Muscle of leg (tissue), 11 donors: ENCODE measurements around the gene MTRFR. TPM values are rescaled to one million over a fixed set of nuclear protein-coding genes. Genes with fewer than 3 reads are reported as not detected.

Source experiments
- DNase-seq: peaks from one replicate; pipeline ENCODE4 v3.0.0; 2013
- H3K27ac ChIP-seq: one replicate; pipeline ENCODE4 v1.5.1; 2013; ENCODE audit warnings: mild to moderate bottlenecking, low read length, control low read depth
- H3K27me3 ChIP-seq: one replicate; pipeline ENCODE4 v1.6.1; 2013; ENCODE audit warnings: low read length; ENCODE audit not compliant: control insufficient read depth, insufficient read depth
- H3K36me3 ChIP-seq: one replicate; pipeline ENCODE4 v1.6.1; 2013; ENCODE audit warnings: low read length; ENCODE audit not compliant: control insufficient read depth, insufficient read depth
- H3K4me1 ChIP-seq: one replicate; pipeline ENCODE4 v1.6.1; 2013; ENCODE audit warnings: low read length; ENCODE audit not compliant: control insufficient read depth, insufficient read depth
- H3K4me3 ChIP-seq: one replicate; pipeline ENCODE4 v1.5.1; 2013; ENCODE audit warnings: low read length, control low read depth
- H3K9me3 ChIP-seq: replicated peaks from 2 replicates; pipeline ENCODE4 v1.6.1; 2013; ENCODE audit warnings: low read depth, low read length; ENCODE audit not compliant: control insufficient read depth
- WGBS: methylation state at CpG from one replicate; pipeline ENCODE4 v1.1.5; 2013; ENCODE audit warnings: missing lambda C conversion rate; ENCODE audit not compliant: insufficient coverage; 5-methylcytosine and 5-hydroxymethylcytosine counted together
- polyA plus RNA-seq, 8 donors: library from polyadenylated mRNA; unstranded; fragments of 120-200 nt; gene quantifications; one replicate each; pipeline versions ENCODE4 v1.2.1 to v1.2.3, GENCODE V29; 2013; ENCODE audit warnings: inconsistent platforms in 1 of 8, low replicate concordance in 1 of 8; ENCODE audit not compliant: insufficient read length in 8 of 8, insufficient read depth in 1 of 8
- total RNA-seq: library from RNA; stranded (reverse); fragments of 120-200 nt; gene quantifications from one replicate; pipeline ENCODE4 v1.2.4, GENCODE V29; 2013

Gene MTRFR
- total and polyA plus RNA-seq, 9 donors: 9.7 to 19.4 (median 15.8) TPM

DNA sequence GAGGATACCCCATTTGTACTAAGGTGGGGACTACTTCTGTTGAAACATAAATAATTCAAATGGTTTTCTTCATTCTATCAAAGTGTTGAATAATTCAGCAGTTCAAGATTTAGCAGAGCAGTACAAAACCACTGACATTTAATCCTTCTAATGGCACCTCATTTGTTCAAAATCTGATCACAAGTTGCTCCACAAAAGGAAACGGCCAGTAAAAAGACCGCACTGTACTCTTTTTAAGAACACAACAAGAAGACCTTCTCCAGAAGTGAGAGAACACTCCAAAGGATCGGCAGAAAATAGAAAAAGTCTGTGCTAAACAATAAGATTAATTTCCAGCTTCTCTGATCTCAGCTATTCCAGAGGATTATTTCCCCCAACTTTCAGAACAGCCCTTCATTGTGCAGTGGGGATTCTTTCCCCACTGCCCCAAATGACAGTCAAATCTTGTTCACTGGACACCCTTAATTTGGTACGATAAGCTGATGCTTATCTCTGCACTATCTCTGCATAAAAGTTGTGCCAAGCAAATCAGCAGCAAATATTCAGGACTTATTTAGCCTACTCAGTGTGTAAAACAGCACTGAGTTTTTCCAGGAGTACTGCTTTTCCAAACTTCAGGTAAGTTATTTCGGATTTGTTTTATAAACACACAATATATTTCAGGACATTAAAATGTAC lies 5.5 kb upstream of the MTRFR start:
- H3K9me3 ChIP-seq: no peaks in the 10 kb centered on the region
- H3K36me3 ChIP-seq: peaks cover 10% of the 10 kb centered on the region
- 100% methylated on average over 1 of the region's 5 CpGs for WGBS
- no peak overlapping the region for H3K4me3 ChIP-seq
- no peak for DNase-seq
- H3K27me3 ChIP-seq: no peaks in the 10 kb centered on the region
- H3K4me1 ChIP-seq: peaks cover 9% of the 10 kb centered on the region
- H3K27ac ChIP-seq: no peak overlapping the region

DNA sequence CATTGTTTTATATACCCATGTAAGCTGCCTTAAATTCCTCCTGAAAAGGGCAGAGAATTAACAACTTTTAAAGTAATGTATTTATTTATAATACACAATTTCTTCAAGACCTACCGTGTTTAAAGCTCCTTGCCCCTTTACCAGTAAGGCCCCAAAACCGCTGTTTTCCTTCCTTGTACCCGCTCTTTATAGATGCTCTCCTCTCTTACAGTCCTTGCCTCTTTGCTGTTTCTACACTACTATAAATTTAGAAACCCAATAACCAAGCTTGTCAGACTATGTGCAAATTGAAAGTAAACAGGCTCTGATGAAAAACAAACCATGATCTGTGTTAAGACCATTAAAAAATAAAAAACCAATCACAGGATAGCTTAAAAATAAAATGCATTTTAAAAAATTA lies 4.2 kb upstream of the MTRFR start:
- no peak overlapping the region for H3K27ac ChIP-seq
- peaks cover 14% of the 10 kb centered on the region for H3K4me1 ChIP-seq
- peaks cover 4% of the 10 kb centered on the region for H3K36me3 ChIP-seq
- no peaks in the 10 kb centered on the region for H3K27me3 ChIP-seq
- H3K4me3 ChIP-seq: no peak overlapping the region
- no peak for DNase-seq
- no peaks in the 10 kb centered on the region for H3K9me3 ChIP-seq
- 90% methylated on average over 2 of the region's 3 CpGs for WGBS

DNA sequence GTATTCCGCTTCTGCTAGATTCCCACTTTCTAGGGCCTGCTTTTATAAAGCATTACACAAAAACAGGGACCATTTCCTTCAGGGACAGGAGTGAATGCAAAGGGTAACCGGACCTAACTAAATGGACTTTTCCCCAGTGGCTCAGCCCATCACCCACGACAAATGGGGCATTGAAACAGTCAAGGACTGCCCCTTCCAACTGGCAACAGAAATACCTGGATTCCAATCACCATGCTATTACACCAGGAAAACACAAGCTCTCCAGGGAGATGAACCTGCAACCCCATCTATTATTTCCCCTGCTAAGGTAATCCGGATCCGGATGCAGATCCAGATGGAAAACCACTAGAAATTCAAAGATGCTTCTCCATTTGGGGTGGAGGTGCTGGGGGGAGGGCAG lies 1.3 kb upstream of the MTRFR start:
- Histone ChIP-seq H3K36me3 (peaks cover 5% of the 10 kb centered on the region), H3K27ac (peak overlapping the region; percentile 96), H3K4me3 (peak overlapping the region; percentile 99), H3K9me3 (no peaks in the 10 kb centered on the region), H3K27me3 (no peaks in the 10 kb centered on the region), H3K4me1 (peaks cover 21% of the 10 kb centered on the region)
- 0% methylated on average over 2 of the region's 5 CpGs for WGBS
- peak; percentile 27 for DNase-seq

DNA sequence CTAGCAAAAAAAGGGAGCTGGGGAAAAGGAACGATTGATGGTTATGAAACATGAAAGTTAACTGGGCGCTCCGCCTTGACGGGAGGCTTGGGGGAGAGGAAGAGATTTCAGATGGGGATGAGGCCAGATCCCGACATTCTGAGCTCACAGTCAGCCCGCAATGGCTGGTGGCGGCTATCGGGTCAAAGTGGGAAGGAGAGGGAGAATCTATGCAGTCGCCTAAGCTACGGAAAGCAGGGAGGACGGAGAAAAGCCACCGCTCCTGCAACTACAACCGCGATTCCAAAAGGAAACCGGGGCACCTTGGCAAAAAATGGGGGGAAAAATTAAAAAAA lies 797 bp upstream of the MTRFR start:
- peaks cover 5% of the 10 kb centered on the region for H3K36me3 ChIP-seq
- DNase-seq: no peak
- H3K4me1 ChIP-seq: peaks cover 21% of the 10 kb centered on the region
- H3K9me3 ChIP-seq: no peaks in the 10 kb centered on the region
- H3K27me3 ChIP-seq: no peaks in the 10 kb centered on the region
- WGBS: 0% methylated on average over 8 of the region's 15 CpGs
- H3K4me3 ChIP-seq: peak overlapping the region; percentile 99
- peak overlapping the region; percentile 96 for H3K27ac ChIP-seq

DNA sequence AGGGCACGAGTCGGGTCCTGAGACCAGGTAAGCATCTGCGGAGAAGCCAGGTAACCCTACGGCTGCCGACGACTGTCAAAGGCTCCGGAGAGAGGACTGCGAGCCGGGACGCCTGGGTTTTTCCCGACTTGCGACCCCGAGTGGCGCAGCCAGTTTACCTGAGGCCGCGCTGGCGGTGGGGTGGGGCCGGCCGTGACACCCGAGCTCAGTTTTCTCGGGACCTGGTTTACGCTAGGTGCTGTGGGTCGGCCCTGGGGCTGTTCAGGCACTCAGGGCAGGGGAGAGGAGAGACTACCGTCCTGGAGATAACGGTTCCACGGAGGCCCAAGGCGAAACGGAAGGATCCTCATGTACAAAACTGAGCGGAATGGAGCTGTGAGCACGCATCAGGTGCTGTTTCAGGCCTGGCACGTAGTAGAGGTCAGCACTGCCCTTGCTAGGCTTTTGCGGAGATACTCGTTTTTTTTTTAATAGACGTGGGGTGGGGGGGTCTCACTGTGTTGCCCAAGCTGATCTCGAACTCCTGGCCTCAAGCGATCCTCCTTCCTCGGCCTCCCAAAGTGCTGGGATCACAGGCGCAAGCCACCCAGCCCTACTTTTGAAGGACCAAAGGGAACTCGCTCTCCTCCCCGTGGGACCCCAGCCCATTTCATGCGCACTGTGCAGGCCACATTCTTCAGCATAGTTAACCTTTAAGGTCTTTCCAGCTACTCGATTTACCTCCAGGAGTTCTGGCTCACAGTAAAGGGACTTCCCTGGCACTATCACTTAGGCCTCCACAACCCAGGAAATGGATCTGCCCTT lies 471 bp downstream of the MTRFR start:
- Histone ChIP-seq H3K27me3 (no peaks in the 10 kb centered on the region), H3K4me1 (peaks cover 21% of the 10 kb centered on the region), H3K36me3 (peaks cover 8% of the 10 kb centered on the region), H3K4me3 (peak overlapping the region; percentile 99), H3K9me3 (no peaks in the 10 kb centered on the region), H3K27ac (peak overlapping the region; percentile 90)
- DNase-seq: no peak
- WGBS: 9% methylated on average over 42 of the region's 42 CpGs

DNA sequence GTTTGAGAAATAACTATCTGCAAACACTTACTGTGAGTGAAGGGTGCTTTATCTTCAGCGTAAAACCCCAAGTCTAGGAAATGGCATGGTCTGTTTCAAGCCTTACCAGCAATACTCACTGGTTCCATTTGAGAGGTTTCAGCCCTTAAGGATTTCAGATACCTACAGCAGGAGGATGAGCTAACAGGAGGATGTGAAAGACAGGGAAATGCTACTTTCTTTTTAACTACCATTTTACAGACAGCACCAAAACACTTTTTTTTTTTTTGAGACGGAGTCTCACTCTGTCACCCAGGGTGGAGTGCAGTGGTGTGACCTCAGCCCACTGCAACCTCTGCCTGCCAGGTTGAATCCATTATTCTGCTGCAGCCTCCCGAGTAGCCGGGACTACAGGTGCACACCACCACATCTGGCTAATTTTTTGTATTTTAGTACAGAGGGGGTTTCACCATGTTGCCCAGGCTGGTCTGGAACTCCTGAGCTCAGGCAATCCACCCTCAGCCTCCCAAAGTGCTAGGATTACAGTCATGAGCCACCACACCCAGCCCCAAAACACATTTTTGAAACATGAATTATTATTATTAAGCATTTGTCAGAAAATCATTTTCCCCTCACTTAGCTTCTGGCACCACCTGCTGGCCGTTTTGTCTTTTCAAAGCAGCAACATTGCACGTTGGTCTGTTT lies 4.6 kb downstream of the MTRFR start:
- peaks cover 23% of the 10 kb centered on the region for H3K4me1 ChIP-seq
- H3K27me3 ChIP-seq: no peaks in the 10 kb centered on the region
- no peaks in the 10 kb centered on the region for H3K9me3 ChIP-seq
- no peak overlapping the region for H3K27ac ChIP-seq
- peaks cover 24% of the 10 kb centered on the region for H3K36me3 ChIP-seq
- WGBS: no CpG with 5 or more reads among the region's 6 CpGs
- peak; percentile 74 for DNase-seq
- H3K4me3 ChIP-seq: no peak overlapping the region

DNA sequence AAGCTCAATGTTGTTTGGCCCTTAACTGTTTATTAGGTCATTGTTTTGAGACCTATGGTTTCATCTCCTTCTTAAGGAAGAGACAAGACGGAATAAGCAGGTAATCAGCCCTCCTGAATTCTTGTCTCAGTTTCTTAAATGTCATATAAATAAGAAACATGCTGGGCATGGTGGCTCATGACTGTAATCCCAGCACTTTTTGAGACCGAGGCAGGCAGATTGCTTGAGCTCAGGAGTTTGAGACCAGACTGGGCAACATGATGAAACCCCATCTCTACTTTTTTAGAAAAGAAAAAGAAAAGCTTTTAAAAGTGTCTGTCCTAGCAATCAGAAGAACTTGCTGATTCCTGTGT lies 5.1 kb downstream of the MTRFR start:
- Histone ChIP-seq H3K9me3 (no peaks in the 10 kb centered on the region), H3K4me3 (no peak overlapping the region), H3K27me3 (no peaks in the 10 kb centered on the region), H3K27ac (no peak overlapping the region), H3K4me1 (peaks cover 23% of the 10 kb centered on the region), H3K36me3 (peaks cover 24% of the 10 kb centered on the region)
- WGBS: no CpG with 5 or more reads among the region's 2 CpGs
- no peak for DNase-seq

DNA sequence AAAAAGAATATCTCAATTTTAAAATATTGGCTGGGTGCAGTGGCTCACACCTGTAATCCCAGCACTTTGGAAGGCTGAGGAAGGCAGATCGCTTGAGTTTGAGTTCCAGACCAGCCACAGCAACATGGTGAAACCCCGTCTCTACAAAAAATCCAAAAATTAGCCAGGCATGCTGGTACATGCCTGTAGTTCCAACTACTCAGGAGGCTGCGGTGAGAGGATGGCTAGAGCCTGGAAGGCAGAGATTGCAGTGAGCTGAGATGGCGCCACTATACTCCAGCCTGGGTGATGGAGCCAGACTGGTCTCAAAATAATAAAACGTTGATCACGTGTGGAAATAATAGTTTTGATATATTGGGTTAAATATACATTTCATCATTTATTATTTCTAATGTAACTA lies 5.7 kb downstream of the MTRFR start:
- no peaks in the 10 kb centered on the region for H3K9me3 ChIP-seq
- peaks cover 26% of the 10 kb centered on the region for H3K36me3 ChIP-seq
- peaks cover 19% of the 10 kb centered on the region for H3K4me1 ChIP-seq
- whole genome bisulfite sequencing: 94% methylated on average over 3 of the region's 6 CpGs
- H3K4me3 ChIP-seq: no peak overlapping the region
- no peak for DNase-seq
- no peaks in the 10 kb centered on the region for H3K27me3 ChIP-seq
- H3K27ac ChIP-seq: no peak overlapping the region

DNA sequence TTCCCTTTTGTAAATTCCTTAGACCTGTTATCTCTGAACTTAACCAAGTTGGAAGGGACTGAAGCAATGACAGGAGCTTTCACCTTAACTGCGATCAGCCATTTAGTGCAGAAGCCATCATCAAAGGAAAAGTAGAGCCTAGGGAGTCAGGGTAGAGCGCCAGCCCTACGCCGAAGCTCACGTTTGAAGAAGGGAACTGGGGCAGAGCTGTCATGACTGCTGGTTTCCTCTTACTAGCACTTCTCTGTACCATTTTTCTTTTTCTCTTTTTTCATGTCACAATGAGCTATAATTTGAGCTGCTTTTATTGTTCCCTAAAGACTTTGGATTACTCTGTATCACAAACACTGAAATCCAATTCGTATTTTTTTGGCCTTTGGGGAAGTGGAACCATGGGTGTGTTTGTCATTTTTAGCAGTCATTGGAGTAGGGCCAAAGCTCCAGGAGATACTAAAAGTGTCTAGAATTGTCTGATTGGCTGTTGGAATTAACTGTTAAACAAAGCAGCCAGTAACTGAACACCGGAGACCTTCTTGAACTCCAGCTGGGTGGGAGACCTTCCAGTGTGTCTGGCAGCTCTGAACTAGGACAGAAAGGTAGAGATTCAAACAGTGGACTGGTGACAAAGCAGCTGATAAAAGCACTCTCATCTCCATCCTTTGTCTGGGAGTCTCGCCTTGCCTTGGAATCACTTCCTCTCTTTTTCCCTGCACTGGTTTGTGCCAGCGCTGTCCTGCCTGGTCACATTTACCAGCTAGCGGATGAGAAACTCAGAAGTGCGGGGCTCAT lies 9.1 kb downstream of the MTRFR start:
- peaks cover 20% of the 10 kb centered on the region for H3K36me3 ChIP-seq
- H3K9me3 ChIP-seq: no peaks in the 10 kb centered on the region
- DNase-seq: peak; percentile 70
- H3K27me3 ChIP-seq: no peaks in the 10 kb centered on the region
- H3K4me1 ChIP-seq: peaks cover 11% of the 10 kb centered on the region
- H3K4me3 ChIP-seq: no peak overlapping the region
- 24% methylated on average over 9 of the region's 11 CpGs for WGBS
- peak overlapping the region; percentile 57 for H3K27ac ChIP-seq
